GM23338 (cell line): ENCODE results near the gene KRTAP2-2. TPM values are rescaled to one million over a fixed set of nuclear protein-coding genes. Genes with fewer than 3 reads are reported as not detected.
"Not testable (repeated sequence)": the region's sequence is repeated elsewhere in the genome, so short reads cannot be mapped to it uniquely, and the experiment has no call there.

Experiments used
- ATAC-seq: fragments of 200-7000 bp; cut with Tn5 transposase; 3 replicates; pipeline ENCODE4 v1.9.1; 2020
- DNase-seq: peaks from one replicate; pipeline ENCODE4 v3.0.0-alpha.2; 2015; ENCODE audit warnings: low spot score
- H2AFZ ChIP-seq: fragments of 200-600 bp; sonication (generic); 2 replicates; pipeline ENCODE4 v1.8.0; 2016; ENCODE audit warnings: antibody characterized with exemption, mild to moderate bottlenecking, moderate library complexity
- H3F3A ChIP-seq: fragments of 200-600 bp; sonication (generic); replicated peaks from 2 replicates; pipeline ENCODE4 v1.8.0; 2017; ENCODE audit warnings: antibody characterized with exemption, mixed run types, low read depth
- H3K27ac ChIP-seq: fragments of 200-600 bp; sonication (generic); 2 replicates; pipeline ENCODE4 v1.6.1; 2016; ENCODE audit warnings: low read depth
- H3K27me3 ChIP-seq: fragments of 200-600 bp; sonication (generic); 2 replicates; pipeline ENCODE4 v1.8.0; 2016; ENCODE audit warnings: mild to moderate bottlenecking, mixed run types, moderate library complexity; ENCODE audit not compliant: insufficient read depth
- H3K36me3 ChIP-seq: fragments of 200-600 bp; sonication (generic); 2 replicates; pipeline ENCODE4 v1.8.0; 2016; ENCODE audit warnings: mild to moderate bottlenecking; ENCODE audit not compliant: insufficient read depth
- H3K4me1 ChIP-seq: fragments of 200-600 bp; sonication (generic); 2 replicates; pipeline ENCODE4 v1.8.0; 2016; ENCODE audit warnings: mild to moderate bottlenecking, moderate library complexity; ENCODE audit not compliant: insufficient read depth
- H3K4me2 ChIP-seq: fragments of 200-600 bp; sonication (generic); 2 replicates; pipeline ENCODE4 v1.7.1; 2017; ENCODE audit warnings: mixed run types
- H3K4me3 ChIP-seq: fragments of 200-600 bp; sonication (generic); 2 replicates; pipeline ENCODE4 v1.6.1; 2016; ENCODE audit warnings: mixed run types
- H3K79me2 ChIP-seq: fragments of 200-600 bp; sonication (generic); replicated peaks from 2 replicates; pipeline ENCODE4 v1.8.0; 2017; ENCODE audit warnings: mild to moderate bottlenecking; ENCODE audit not compliant: insufficient read depth
- H3K9me2 ChIP-seq: fragments of 200-600 bp; sonication (generic); 2 replicates; pipeline ENCODE4 v1.8.0; 2017; ENCODE audit not compliant: insufficient read depth
- H4K20me1 ChIP-seq: fragments of 200-600 bp; sonication (generic); replicated peaks from 2 replicates; pipeline ENCODE4 v1.8.0; 2017; ENCODE audit warnings: mild to moderate bottlenecking; ENCODE audit not compliant: insufficient read depth
- H3K27ac Mint-ChIP-seq: 2 replicates; pipeline ENCODE4 v1.8.0; 2020; ENCODE audit warnings: inconsistent platforms, mild to moderate bottlenecking, moderate library complexity, mixed read lengths
- H3K27me3 Mint-ChIP-seq: 3 replicates; pipeline ENCODE4 v1.8.0; 2022; ENCODE audit warnings: low read depth, mild to moderate bottlenecking, moderate library complexity, mixed read lengths, inconsistent platforms; ENCODE audit not compliant: insufficient read depth, poor library complexity
- H3K36me3 Mint-ChIP-seq: 3 replicates; pipeline ENCODE4 v1.8.0; 2021; ENCODE audit warnings: low read depth, mild to moderate bottlenecking, inconsistent platforms, moderate library complexity, mixed read lengths
- H3K4me1 Mint-ChIP-seq: 3 replicates; pipeline ENCODE4 v1.8.0; 2020; ENCODE audit warnings: mild to moderate bottlenecking, inconsistent platforms, mixed read lengths
- H3K4me3 Mint-ChIP-seq: 3 replicates; pipeline ENCODE4 v1.8.0; 2021; ENCODE audit warnings: moderate library complexity, mild to moderate bottlenecking, inconsistent platforms, mixed read lengths
- H3K9me3 Mint-ChIP-seq: 3 replicates; pipeline ENCODE4 v1.8.0; 2020; ENCODE audit warnings: moderate library complexity, mild to moderate bottlenecking, inconsistent platforms, mixed read lengths
- POLR2AphosphoS5 ChIP-seq: IDR thresholded peaks from 2 replicates; pipeline ENCODE4 v1.6.1; 2016; ENCODE audit warnings: antibody characterized with exemption, low read depth
- REST ChIP-seq: IDR thresholded peaks from one replicate; pipeline ENCODE4 v1.6.1; 2018; ENCODE audit warnings: antibody characterized with exemption; ENCODE audit not compliant: unreplicated experiment
- polyA plus RNA-seq: library from polyadenylated mRNA; unstranded; fragments of >200 nt; fragmentation: Nextera tagmentation; extraction: Ambion mirVana; gene quantifications from 2 replicates; pipeline ENCODE4 v1.2.1, GENCODE V29; 2016
- total RNA-seq: library from RNA; depleted of rRNA; stranded (reverse); fragments of >200 nt; shearing (Covaris generic); gene quantifications from 2 replicates; pipeline ENCODE4 v1.2.3, GENCODE V29; 2014

KRTAP2-2 gene
- total and polyA plus RNA-seq, 2 experiments from 2014 or later = not detected

- H3K27me3 ChIP-seq = no peaks in the 10 kb centered on the region
- no peak overlapping the region for H2AFZ ChIP-seq
- peaks cover 16% of the 10 kb centered on the region for H3K4me1 Mint-ChIP-seq
- H3K79me2 ChIP-seq = no peaks in the 10 kb centered on the region
- no peaks in the 10 kb centered on the region for H3F3A ChIP-seq
- TF ChIP-seq REST (no peak), POLR2AphosphoS5 (no peak)
- peaks cover 5% of the 10 kb centered on the region; the same call in 1 of the 3 replicates for H3K9me3 Mint-ChIP-seq
- DNase-seq (no peak), ATAC-seq (no peak)
- H3K27ac Mint-ChIP-seq = no peak overlapping the region
- no peaks in the 10 kb centered on the region for H4K20me1 ChIP-seq
- H3K4me3 ChIP-seq = no peak overlapping the region
- H3K4me1 ChIP-seq = peaks cover 8% of the 10 kb centered on the region
- H3K4me3 Mint-ChIP-seq = no peak overlapping the region
- peaks cover 2% of the 10 kb centered on the region for H3K27me3 Mint-ChIP-seq
- H3K4me2 ChIP-seq = no peak overlapping the region
- H3K9me2 ChIP-seq = no peaks in the 10 kb centered on the region
- 0 out of 3 replicates have a peak, but pooled peaks cover 3% of the 10 kb centered on the region for H3K36me3 Mint-ChIP-seq
- H3K36me3 ChIP-seq = no peaks in the 10 kb centered on the region
- no peak overlapping the region for H3K27ac ChIP-seq
These were observed 5.9 kb downstream of the KRTAP2-2 start for GRCh38 chr17:41049110-41049509.

- Histone ChIP-seq H3K79me2 (no peaks in the 10 kb centered on the region), H3K27ac (no peak overlapping the region), H3K36me3 (no peaks in the 10 kb centered on the region), H3K27me3 (no peaks in the 10 kb centered on the region), H2AFZ (no peak overlapping the region; the same call in 1 of the 2 replicates), H3K4me3 (no peak overlapping the region), H3K9me2 (no peaks in the 10 kb centered on the region), H3F3A (no peaks in the 10 kb centered on the region), H3K4me2 (no peak overlapping the region), H3K4me1 (peaks cover 8% of the 10 kb centered on the region), H4K20me1 (no peaks in the 10 kb centered on the region)
- Mint-ChIP-seq H3K9me3 (peaks cover 2% of the 10 kb centered on the region; the same call in 1 of the 3 replicates), H3K36me3 (0 out of 3 replicates have a peak, but pooled peaks cover under 1% of the 10 kb centered on the region), H3K27me3 (peaks cover 2% of the 10 kb centered on the region), H3K4me3 (no peak overlapping the region), H3K27ac (no peak overlapping the region), H3K4me1 (peaks cover 16% of the 10 kb centered on the region)
- DNase-seq (no peak), ATAC-seq (no peak)
- TF ChIP-seq POLR2AphosphoS5 = no peak
These were observed 6.6 kb downstream of the KRTAP2-2 start for GRCh38 chr17:41048441-41048840.

GRCh38 chr17:41046735-41047465 lies 8.1 kb downstream of the KRTAP2-2 start, which contains the start of gene KRTAP2-1:
Gene KRTAP2-1, minus strand, starts transcription at chr17:41047316. Its CDS starts 49 bp downstream, at chr17:41047267.
- H3K27me3 ChIP-seq, H2AFZ ChIP-seq, H3K4me3 Mint-ChIP-seq, H3K4me2 ChIP-seq, H3K79me2 ChIP-seq, H3K36me3 Mint-ChIP-seq, H3K9me2 ChIP-seq, H3K27ac ChIP-seq, H3K4me3 ChIP-seq, H3K36me3 ChIP-seq, H3K27ac Mint-ChIP-seq, H4K20me1 ChIP-seq, H3K9me3 Mint-ChIP-seq, H3K4me1 ChIP-seq, H3K27me3 Mint-ChIP-seq, H3F3A ChIP-seq: not testable (repeated sequence)
- peaks cover 16% of the 10 kb centered on the region for H3K4me1 Mint-ChIP-seq
- DNase-seq (peak; percentile 3), ATAC-seq (peak; percentile 65)
